ENCODE results near the gene SGK2. TPM values are rescaled to one million over a fixed set of nuclear protein-coding genes. Genes with fewer than 3 reads are reported as not detected.
A peak's percentile ranks its signal among the peaks of the same experiment; 100 is the strongest.

The SGK2 gene
- total RNA-seq, 1 donor from 2014 or later, result 2.5 TPM

DNA sequence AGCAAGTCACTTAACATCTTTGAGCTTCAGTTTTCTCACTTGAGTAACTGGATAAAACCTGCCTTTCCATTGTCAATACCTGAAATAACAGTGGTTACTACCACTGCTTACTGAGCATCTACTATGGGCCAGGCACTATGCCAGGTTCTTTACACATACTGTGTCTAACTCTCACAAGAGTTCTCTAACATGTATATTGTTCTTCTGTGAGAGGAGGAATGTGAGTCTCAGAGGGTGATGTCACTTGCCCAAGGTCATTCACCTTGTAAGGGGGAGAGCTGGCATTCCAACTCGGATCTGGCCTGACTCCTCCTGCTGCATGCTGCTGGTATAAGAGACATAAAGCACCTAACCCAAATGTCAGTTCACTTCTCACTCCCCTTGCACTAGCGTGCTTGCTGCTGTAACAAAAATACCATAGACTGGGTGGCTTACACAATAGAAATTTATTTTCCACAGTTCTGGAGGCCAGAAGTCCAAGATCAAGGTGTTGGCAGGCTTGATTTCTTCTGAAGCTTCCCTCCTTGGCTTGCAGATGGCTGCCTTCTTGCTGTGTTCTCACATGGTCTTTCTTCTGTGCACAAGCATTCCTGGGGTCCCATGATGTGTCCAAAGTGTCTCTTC is 21.9 kb upstream of the SGK2 start:
- no peak for DNase-seq (ENCODE audit: extremely low spot score, unreplicated experiment)
- H3K9me3 Mint-ChIP-seq (ENCODE audit: unreplicated experiment), result no peaks in the 10 kb centered on the region
- H3K4me3 Mint-ChIP-seq (ENCODE audit: unreplicated experiment), result no peak overlapping the region
- H3K36me3 Mint-ChIP-seq (ENCODE audit: unreplicated experiment), result no peaks in the 10 kb centered on the region
- no peak for TF ChIP-seq CTCF (IDR thresholded peaks at IDR 0.05)
- no peaks in the 10 kb centered on the region for H3K27me3 Mint-ChIP-seq (ENCODE audit: unreplicated experiment)
- no peak overlapping the region for H3K27ac Mint-ChIP-seq (ENCODE audit: unreplicated experiment)
- H3K4me1 Mint-ChIP-seq (ENCODE audit: unreplicated experiment), result peaks cover 2% of the 10 kb centered on the region

- TF ChIP-seq CTCF (IDR thresholded peaks at IDR 0.05), result peak; percentile 91
- H3K27ac Mint-ChIP-seq (ENCODE audit: unreplicated experiment), result no peak overlapping the region
- H3K4me1 Mint-ChIP-seq (ENCODE audit: unreplicated experiment), result peaks cover 2% of the 10 kb centered on the region
- H3K4me3 Mint-ChIP-seq (ENCODE audit: unreplicated experiment), result no peak overlapping the region
- H3K36me3 Mint-ChIP-seq (ENCODE audit: unreplicated experiment), result no peaks in the 10 kb centered on the region
- peak; percentile 89 for DNase-seq (ENCODE audit: extremely low spot score, unreplicated experiment)
- no peaks in the 10 kb centered on the region for H3K9me3 Mint-ChIP-seq (ENCODE audit: unreplicated experiment)
- H3K27me3 Mint-ChIP-seq (ENCODE audit: unreplicated experiment), result no peaks in the 10 kb centered on the region
Measured at GRCh38 chr20:43537921-43538877, 20.6 kb upstream of the SGK2 start.

DNA sequence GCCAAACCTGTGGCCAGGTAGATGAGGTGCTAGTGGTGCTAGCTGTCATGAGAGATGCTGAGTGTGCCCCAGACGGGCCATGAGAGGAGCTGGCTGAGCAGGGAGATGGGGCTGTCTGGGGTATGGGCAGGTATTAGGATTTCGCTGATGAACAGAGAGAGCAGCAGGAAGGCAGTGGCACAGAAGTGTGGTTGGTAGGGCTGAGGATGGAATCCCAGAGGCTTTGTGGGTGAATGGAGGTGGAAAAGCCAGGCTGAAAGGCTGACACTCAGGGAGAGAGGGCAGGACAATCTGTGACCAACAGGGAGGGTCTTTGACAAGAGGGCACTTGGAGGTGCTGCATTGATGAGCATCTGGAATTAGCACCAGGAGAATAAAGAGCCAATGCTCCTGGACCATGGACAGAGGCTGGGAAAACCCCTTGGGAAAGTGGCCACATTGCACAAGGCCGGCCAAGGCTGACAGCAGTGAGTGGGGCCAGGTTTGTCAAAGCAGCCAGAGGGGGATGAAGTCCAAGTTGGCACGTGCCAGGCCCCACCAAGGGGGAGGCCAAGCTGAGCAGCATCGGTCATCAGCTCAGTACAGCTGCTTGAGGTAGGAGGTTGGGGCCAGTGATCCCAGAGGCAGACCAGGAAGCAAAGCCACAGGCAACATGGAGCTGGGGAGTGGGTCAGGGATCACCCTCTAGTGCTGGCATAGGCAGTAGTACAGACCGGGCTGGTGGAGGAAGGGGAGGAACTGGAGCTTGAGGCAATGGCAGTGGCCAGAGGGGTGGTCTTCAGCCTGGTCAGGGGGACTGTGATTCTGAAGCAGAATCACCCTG is 19.7 kb upstream of the SGK2 start:
- H3K27me3 Mint-ChIP-seq (ENCODE audit: unreplicated experiment), result no peaks in the 10 kb centered on the region
- H3K4me3 Mint-ChIP-seq (ENCODE audit: unreplicated experiment), result no peak overlapping the region
- no peak for DNase-seq (ENCODE audit: extremely low spot score, unreplicated experiment)

DNA sequence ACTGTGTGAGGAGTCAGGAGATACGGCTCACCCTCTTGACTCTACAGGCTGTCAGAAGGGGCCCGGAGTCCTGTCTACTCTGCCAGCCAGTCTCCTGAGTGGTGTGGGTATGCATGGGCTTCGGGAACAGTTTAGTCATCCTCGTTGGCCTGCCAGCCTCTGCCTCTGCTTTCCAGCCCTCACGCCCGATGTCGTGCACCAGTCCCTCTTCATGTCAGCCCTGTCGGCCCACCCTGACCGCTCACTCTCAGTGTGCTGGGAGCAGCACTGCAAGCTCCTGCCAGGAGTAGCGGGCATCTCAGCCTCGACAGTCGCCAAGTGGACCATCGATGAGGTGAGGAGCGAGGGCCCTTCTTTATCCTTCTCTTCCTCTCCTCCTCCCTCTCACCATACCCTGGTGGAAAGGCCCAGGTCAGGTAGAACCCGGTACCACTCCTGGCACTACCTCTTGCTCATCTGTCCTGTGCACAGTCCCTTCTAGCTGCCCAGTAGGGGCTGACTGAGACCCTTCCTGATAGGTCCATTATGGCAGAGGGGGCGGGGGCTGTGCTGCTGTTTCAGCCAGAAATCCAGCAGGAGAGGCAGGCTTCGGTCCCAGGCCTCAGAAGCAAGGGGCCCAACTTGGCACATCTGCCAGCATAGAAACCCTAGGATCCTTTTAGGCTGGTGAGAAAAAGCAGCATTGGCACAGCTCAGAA is 18.7 kb upstream of the SGK2 start:
- no peak overlapping the region for H3K27ac Mint-ChIP-seq (ENCODE audit: unreplicated experiment)
- no peak overlapping the region for H3K4me3 Mint-ChIP-seq (ENCODE audit: unreplicated experiment)
- no peak for DNase-seq (ENCODE audit: extremely low spot score, unreplicated experiment)
- no peaks in the 10 kb centered on the region for H3K36me3 Mint-ChIP-seq (ENCODE audit: unreplicated experiment)
- TF ChIP-seq CTCF (IDR thresholded peaks at IDR 0.05), result no peak
- no peaks in the 10 kb centered on the region for H3K9me3 Mint-ChIP-seq (ENCODE audit: unreplicated experiment)
- no peaks in the 10 kb centered on the region for H3K27me3 Mint-ChIP-seq (ENCODE audit: unreplicated experiment)
- peaks cover 2% of the 10 kb centered on the region for H3K4me1 Mint-ChIP-seq (ENCODE audit: unreplicated experiment)

More for the DNA sequence above, 19.7 kb upstream of the SGK2 start:
- no peaks in the 10 kb centered on the region for H3K9me3 Mint-ChIP-seq (ENCODE audit: unreplicated experiment)
- no peak overlapping the region for H3K27ac Mint-ChIP-seq (ENCODE audit: unreplicated experiment)
- peaks cover 2% of the 10 kb centered on the region for H3K4me1 Mint-ChIP-seq (ENCODE audit: unreplicated experiment)
- no peaks in the 10 kb centered on the region for H3K36me3 Mint-ChIP-seq (ENCODE audit: unreplicated experiment)
- no peak for TF ChIP-seq CTCF (IDR thresholded peaks at IDR 0.05)
